ENCODE measurements around the gene MCC.

DNA sequence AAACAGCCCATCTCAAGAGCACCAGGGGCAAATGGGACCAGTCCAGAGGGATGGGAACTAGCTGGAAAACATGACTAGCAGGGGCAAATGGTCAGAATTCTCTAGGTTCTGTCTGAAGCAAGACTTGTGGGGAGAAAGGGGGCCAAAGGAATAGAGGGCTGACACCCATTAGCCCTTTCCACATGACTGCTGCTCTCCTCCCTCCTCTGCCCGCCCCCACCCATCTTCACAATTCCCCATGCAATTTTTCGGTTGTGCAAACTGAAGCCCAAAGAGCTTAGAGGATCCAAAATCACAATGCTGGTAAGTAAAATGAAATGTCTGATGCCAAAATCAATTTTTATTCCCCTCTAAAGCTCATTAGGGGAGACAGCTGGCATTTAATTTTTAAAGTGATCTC is 304.6 kb downstream of the MCC start:
- TF ChIP-seq EP300 (IDR thresholded peaks at IDR 0.05) (no peak), CTCF (IDR thresholded peaks at IDR 0.05) (no peak)
